GM19452 (cell line): ENCODE data around the gene KIFC3.
"Not testable (repeated sequence)": the region's sequence is repeated elsewhere in the genome, so short reads cannot be mapped to it uniquely, and the experiment has no call there.

Source experiments
- ATAC-seq: cut with Tn5 transposase; IDR thresholded peaks from one replicate; pipeline ENCODE4 v1.9.1; 2021; ENCODE audit not compliant: unreplicated experiment

Gene KIFC3

DNA sequence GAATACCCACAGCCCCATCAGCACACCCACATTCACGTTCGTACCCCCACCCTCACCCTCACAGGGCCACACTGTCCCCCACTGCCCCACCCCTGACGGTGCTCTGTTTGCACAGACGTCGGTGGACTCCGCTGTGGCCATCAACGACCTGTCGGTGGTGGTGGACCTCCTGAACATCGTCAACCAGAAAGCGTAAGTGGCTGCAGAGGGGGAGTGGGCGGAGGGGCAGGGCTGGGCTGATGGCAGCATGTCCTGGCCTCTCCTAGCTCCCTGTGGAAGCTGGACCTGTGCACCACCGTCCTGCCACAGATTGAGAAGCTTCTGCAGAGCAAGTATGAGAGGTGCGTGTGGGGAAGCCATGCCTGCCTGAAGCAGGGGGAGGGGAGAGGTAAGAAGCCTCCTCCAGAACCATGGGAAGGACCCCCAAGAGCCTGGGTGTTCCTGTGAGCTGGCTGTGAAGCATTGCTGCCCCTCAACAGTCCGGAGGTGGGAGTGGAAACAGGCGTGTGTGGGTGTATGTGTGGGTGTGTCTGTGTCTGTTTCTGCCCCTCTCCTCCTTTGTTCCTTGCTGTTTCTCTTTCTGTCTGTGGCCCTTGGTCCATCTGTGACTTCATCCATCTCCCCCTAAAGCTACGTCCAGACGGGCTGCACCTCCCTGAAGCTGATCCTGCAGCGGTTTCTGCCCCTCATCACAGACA is 46.4 kb downstream of the KIFC3 start:
- no peak for ATAC-seq

- no peak for ATAC-seq
Measured at GRCh38 chr16:57755061-57755684, 47.1 kb downstream of the KIFC3 start.

DNA sequence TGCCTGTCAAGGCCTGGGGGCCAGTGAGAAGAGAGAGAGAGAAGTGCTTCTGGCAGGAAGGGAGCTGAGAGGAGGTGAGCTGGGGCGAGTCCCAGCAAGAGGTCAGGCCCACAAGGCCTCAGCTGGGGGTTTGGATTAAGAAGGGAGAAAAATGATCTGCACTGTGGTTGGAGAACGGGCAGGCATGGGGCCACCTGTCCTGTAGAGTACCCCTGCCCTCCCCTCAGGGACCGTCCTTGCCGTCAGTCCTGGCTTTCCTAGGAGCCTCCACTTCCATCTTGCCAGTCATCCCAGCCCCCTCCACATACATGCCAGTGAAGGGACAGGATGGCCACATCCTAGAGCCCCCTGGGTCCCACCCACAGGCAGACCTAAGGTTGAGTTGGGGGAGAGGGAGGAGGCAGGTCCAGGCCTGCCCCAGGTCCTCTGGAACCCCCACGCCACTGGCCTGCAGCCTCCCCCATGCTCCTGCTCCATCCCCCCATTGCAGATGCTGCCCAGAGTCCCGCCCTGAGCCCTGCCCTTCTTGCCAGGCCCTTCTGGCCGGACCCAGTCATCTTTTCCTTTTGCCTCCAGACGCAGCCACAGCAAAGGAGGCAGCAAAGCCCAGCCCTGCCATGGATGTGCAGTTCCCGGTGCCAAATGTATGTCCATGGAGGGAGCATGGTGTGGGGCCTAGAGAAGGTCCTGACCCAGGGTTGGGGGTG is 47.8 kb downstream of the KIFC3 start:
- no peak for ATAC-seq

GRCh38 chr16:57753448-57754353 is 48.6 kb downstream of the KIFC3 start:
- ATAC-seq = no peak

DNA sequence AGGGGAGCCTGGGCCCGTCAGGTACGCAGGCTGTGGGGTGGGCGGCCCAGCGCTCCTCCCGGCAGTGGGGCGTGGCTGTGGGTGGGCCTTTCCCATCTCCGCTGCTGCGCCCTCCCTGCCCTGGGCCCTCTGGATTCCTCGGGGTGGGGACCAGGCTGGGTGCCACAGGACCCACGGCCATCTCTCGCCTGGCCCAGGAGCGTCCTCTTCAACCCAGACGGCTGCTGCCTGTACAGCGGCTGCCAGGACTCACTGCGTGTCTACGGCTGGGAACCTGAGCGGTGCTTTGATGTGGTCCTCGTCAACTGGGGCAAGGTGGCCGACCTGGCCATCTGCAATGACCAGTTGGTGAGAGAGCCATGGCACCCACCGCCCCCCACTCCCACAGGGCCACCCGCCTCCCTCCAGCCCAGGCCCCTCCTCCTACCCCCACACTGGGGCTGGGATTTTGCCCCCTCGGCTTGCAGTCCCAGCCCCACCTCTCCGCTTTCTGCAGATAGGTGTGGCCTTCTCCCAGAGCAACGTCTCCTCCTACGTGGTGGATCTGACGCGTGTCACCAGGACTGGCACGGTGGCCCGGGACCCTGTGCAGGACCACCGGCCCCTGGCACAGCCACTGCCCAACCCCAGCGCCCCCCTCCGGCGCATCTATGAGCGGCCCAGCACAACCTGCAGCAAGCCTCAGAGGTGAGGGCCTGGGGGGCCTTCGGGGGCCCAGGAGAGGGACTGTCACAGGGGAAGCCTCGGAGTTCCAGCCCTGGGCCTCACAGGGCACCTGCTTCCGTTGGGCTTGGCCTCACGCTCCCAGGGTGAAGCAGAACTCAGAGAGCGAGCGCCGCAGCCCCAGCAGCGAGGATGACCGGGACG is 49.5 kb downstream of the KIFC3 start:
- ATAC-seq = no peak

GRCh38 chr16:57752203-57752580 is 50.1 kb downstream of the KIFC3 start:
- no peak for ATAC-seq

DNA sequence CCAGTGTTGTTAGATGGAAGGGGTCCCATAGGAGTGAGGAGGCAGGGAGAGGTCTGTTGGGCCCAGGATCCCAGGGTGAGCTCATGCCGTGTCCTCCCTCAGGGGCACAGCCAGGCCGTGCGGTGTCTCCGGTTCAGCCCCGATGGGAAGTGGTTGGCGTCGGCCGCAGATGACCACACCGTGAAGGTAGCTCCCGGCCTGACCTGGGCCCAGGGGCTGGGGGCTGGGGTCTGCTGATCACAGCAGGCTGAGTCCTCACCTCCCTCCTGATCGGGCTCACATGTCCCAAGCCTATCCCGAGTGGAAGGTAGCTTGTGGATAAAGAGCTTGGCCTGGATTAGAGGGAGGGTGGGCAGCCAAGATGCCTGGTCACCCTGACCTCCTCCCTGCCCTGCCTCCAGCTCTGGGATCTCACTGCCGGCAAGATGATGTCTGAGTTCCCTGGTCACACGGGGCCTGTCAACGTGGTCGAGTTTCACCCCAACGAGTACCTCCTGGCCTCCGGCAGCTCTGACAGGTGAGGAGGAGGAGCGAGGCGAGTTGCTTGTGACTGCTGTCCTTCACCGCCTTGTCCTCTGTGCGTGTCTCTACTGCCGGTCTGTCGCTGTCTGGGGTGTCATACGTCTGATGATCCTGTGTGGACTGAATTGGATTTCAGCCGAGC is 50.6 kb downstream of the KIFC3 start:
- no peak for ATAC-seq

GRCh38 chr16:57750796-57751538 is 51.3 kb downstream of the KIFC3 start:
- ATAC-seq = no peak

DNA sequence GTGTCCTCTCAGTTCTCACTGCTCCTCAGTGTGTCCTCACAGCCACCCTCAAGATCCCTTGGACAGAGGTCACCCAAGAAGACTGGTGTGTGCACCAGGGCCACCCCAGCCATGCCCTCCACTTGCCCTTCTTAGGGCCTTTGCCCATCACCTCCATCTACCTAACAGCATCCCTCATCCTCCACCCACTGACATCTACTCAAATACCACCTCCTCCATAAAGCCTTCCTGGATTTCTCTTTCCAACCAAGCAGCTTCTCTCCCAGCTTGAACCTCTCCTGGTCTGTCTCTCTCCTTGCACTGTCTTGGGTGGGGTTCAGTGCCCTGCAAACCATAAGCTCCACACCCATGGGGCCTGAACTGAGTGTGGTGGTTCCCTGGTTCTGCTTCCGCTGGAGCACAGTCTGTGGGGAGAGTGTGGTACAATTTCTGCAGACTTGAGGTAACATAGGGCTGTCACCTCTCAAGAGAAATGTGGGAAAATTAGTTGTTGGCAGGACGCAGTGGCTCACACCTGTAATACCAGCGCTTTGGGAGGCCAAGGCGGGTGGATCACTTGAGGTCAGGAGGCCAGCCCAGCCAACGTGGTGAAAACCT is 52.3 kb downstream of the KIFC3 start:
- no peak for ATAC-seq

GRCh38 chr16:57749101-57749692 is 53.1 kb downstream of the KIFC3 start:
- ATAC-seq = no peak

GRCh38 chr16:57748596-57748995 is 53.7 kb downstream of the KIFC3 start:
- ATAC-seq = no peak

- ATAC-seq = no peak
Measured at GRCh38 chr16:57747996-57748395, 54.3 kb downstream of the KIFC3 start.

GRCh38 chr16:57747496-57747895 is 54.8 kb downstream of the KIFC3 start:
- ATAC-seq = no peak

GRCh38 chr16:57747091-57747490 is 55.2 kb downstream of the KIFC3 start:
- no peak for ATAC-seq

- ATAC-seq = not testable (repeated sequence)
Measured at GRCh38 chr16:57746316-57746715, 56.0 kb downstream of the KIFC3 start.

DNA sequence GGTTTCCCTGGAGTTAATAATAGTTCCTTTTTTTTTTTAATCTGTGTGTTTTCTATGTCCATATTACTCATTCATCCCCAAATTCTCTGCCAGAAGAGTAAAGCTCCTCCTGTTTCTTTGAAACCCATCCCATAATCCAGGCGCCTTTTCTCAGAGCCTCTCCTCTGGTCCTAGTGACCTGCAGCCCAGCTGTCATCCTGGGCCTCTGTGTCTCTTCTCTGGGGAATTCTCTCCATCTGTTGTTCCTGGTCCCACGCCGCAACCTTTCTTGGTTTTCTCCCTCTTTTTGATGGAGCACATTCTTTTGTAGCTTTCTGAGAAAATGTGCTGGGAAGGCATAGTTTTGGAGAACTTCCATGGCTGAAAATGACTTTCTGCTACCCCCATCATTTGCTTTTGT is 56.5 kb downstream of the KIFC3 start:
- no peak for ATAC-seq

DNA sequence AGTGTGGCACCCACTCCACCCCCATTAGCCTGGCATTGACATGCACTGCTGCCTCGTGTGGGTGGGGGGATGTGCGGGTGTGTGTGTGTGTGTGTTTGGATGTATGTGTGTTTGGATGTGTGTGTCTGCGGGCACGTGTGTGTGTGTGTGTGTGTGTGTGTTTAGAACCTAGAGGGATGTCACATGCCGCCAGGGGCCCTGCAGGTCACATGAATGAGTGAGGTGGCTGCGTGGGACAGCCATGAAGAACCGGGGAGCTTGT is 57.7 kb downstream of the KIFC3 start:
- no peak for ATAC-seq

GRCh38 chr16:57743886-57744641 is 58.2 kb downstream of the KIFC3 start:
- no peak for ATAC-seq
